HPDE6-E6E7 (cell line): Measurements from ENCODE around the gene SLC25A10.
"Not testable (repeated sequence)": the region's sequence is repeated elsewhere in the genome, so short reads cannot be mapped to it uniquely, and the experiment has no call there.

Experiments used
- DNase-seq: peaks from one replicate; pipeline ENCODE4 v3.0.0; 2011; ENCODE audit warnings: missing footprints; ENCODE audit errors: extremely low spot score

Gene SLC25A10

GRCh38 chr17:81711814-81712467, at the start of gene SLC25A10:
Gene SLC25A10, plus strand, starts transcription at chr17:81712284. Its CDS starts 143 bp downstream, at chr17:81712427.
- peak; percentile 84 for DNase-seq

GRCh38 chr17:81664051-81664470, 48.0 kb upstream of the SLC25A10 start:
- no peak for DNase-seq

GRCh38 chr17:81665205-81666091, 46.6 kb upstream of the SLC25A10 start:
- DNase-seq = no peak

- no peak for DNase-seq
Observed at GRCh38 chr17:81666092-81666341, 46.1 kb upstream of the SLC25A10 start.

- peak; percentile 96 for DNase-seq
Observed at GRCh38 chr17:81666342-81667191, 45.5 kb upstream of the SLC25A10 start, which contains the start of the genes CCDC137 and OXLD1. Gene CCDC137, plus strand, starts transcription at chr17:81666737. Its CDS starts 30 bp downstream, at chr17:81666767. Gene OXLD1, minus strand, starts transcription at chr17:81666605. Its CDS starts 28 bp downstream, at chr17:81666577.

GRCh38 chr17:81667754-81668153, 44.3 kb upstream of the SLC25A10 start:
- DNase-seq = no peak

- no peak for DNase-seq
Observed at GRCh38 chr17:81672504-81672903, 39.6 kb upstream of the SLC25A10 start.

- DNase-seq = no peak
Observed at GRCh38 chr17:81672954-81673353, 39.1 kb upstream of the SLC25A10 start.

GRCh38 chr17:81673561-81674258, 38.4 kb upstream of the SLC25A10 start:
- DNase-seq = no peak

GRCh38 chr17:81675515-81676221, 36.4 kb upstream of the SLC25A10 start:
- DNase-seq = not testable (repeated sequence)

- DNase-seq = no peak
Observed at GRCh38 chr17:81676906-81677305, 35.2 kb upstream of the SLC25A10 start.

- no peak for DNase-seq
Observed at GRCh38 chr17:81680150-81680549, 31.9 kb upstream of the SLC25A10 start.

- no peak for DNase-seq
Observed at GRCh38 chr17:81681672-81682071, 30.4 kb upstream of the SLC25A10 start.

GRCh38 chr17:81682565-81683207, 29.4 kb upstream of the SLC25A10 start:
- no peak for DNase-seq

- no peak for DNase-seq
Observed at GRCh38 chr17:81683208-81683583, 28.9 kb upstream of the SLC25A10 start.

- peak; percentile 99 for DNase-seq
Observed at GRCh38 chr17:81683584-81684441, 28.3 kb upstream of the SLC25A10 start, which contains the start of the genes ARL16 and HGS. Gene ARL16, minus strand, starts transcription at chr17:81683797. Its CDS starts 44 bp downstream, at chr17:81683753. Gene HGS, plus strand, starts transcription at chr17:81684011. Its CDS starts 56 bp downstream, at chr17:81684067.

GRCh38 chr17:81684442-81684911, 27.6 kb upstream of the SLC25A10 start:
- no peak for DNase-seq

- peak; percentile 98 for DNase-seq
Observed at GRCh38 chr17:81685108-81685507, 27.0 kb upstream of the SLC25A10 start.

GRCh38 chr17:81686614-81687013, 25.5 kb upstream of the SLC25A10 start:
- no peak for DNase-seq
